Endothelial cell of umbilical vein (primary cell): ENCODE measurements around the gene ADCY7. TPM values are rescaled to one million over a fixed set of nuclear protein-coding genes. Genes with fewer than 3 reads are reported as not detected.

Source experiments
- BruUV-seq: library from RNA; stranded (reverse); fragments of 400-500 nt; replicated peaks from 2 replicates; lab custom pipeline; 2021; lab: Mats Ljungman, UMichigan
- CTCF ChIA-PET: fragments of 300-600, 350-600 bp; sonication (Branson Sonifier 250); formaldehyde crosslinking; loops from one replicate; lab custom pipeline; 2021; ENCODE audit warnings: antibody characterized with exemption, inconsistent platforms; lab: Charles Lee
- POLR2A ChIA-PET: fragments of 300-600, 350-600 bp; sonication (Branson Sonifier 250); formaldehyde crosslinking; loops from one replicate; lab custom pipeline; 2021; ENCODE audit warnings: antibody characterized with exemption, inconsistent platforms; lab: Charles Lee
- DNase-seq: peaks from one replicate; pipeline ENCODE4 v3.0.0-alpha.2; 2011; ENCODE audit warnings: low read depth, low spot score
- FAIRE-seq: peaks from 2 replicates; lab custom pipeline; 2011; peaks lifted over from hg19 to GRCh38; lab: Jason Lieb, UNC
- H2AFZ ChIP-seq: 2 replicates; pipeline ENCODE4 v1.6.0; 2012; ENCODE audit warnings: low read depth, low read length, control low read depth, inconsistent platforms
- H3K27ac ChIP-seq: 2 replicates; pipeline ENCODE4 v1.5.1; 2011; ENCODE audit warnings: low read depth, mild to moderate bottlenecking, control low read depth, low read length, moderate library complexity; ENCODE audit not compliant: insufficient read depth
- H3K27me3 ChIP-seq, 2 experiments: 2 replicates each; pipeline versions ENCODE4 v1.6.0 to v1.6.1; 2011; ENCODE audit warnings: low read length in 2 of 2, mixed read lengths in 1 of 2; ENCODE audit not compliant: control insufficient read depth in 2 of 2, insufficient read depth in 2 of 2
- H3K36me3 ChIP-seq, 2 experiments: 2 replicates in 1 of 2; 3 replicates in 1 of 2; pipeline ENCODE4 v1.5.1; 2011; ENCODE audit warnings: low read length in 2 of 2, mild to moderate bottlenecking in 1 of 2, moderate library complexity in 1 of 2; ENCODE audit not compliant: control insufficient read depth in 2 of 2, insufficient read depth in 2 of 2; ENCODE audit errors: extremely low read depth in 1 of 2
- H3K4me1 ChIP-seq: 3 replicates; pipeline ENCODE4 v1.5.1; 2011; ENCODE audit warnings: mild to moderate bottlenecking, low read length; ENCODE audit not compliant: control insufficient read depth, insufficient read depth; ENCODE audit errors: extremely low read depth
- H3K4me2 ChIP-seq: 2 replicates; pipeline ENCODE4 v1.6.1; 2011; ENCODE audit warnings: low read length, control low read depth, mixed read lengths; ENCODE audit not compliant: insufficient read depth
- H3K4me3 ChIP-seq, 3 experiments: fragments of 200-600 bp in 1 of 3; sonication (generic), shearing (Covaris generic) in 1 of 3; replicated peaks in 1 of 3; 2 replicates each; pipeline ENCODE4 v1.5.1; 2011 to 2016; ENCODE audit warnings: control low read depth in 3 of 3, low read length in 3 of 3, mild to moderate bottlenecking in 2 of 3, inconsistent platforms in 1 of 3, low read depth in 1 of 3, moderate library complexity in 1 of 3; ENCODE audit not compliant: insufficient read depth in 1 of 3
- H3K79me2 ChIP-seq: 2 replicates; pipeline ENCODE4 v1.6.0; 2012; ENCODE audit warnings: low read length, inconsistent platforms; ENCODE audit not compliant: control insufficient read depth, insufficient read depth
- H3K9ac ChIP-seq: replicated peaks from 2 replicates; pipeline ENCODE3; 2011; ENCODE audit warnings: low read length, control low read depth; ENCODE audit not compliant: insufficient read depth; ENCODE audit errors: extremely low read depth
- H3K9me1 ChIP-seq: replicated peaks from 3 replicates; pipeline ENCODE4 v1.6.0; 2011; ENCODE audit warnings: mild to moderate bottlenecking, low read length; ENCODE audit not compliant: control insufficient read depth, insufficient read depth; ENCODE audit errors: extremely low read depth
- H3K9me3 ChIP-seq: replicated peaks from 2 replicates; pipeline ENCODE4 v1.5.1; 2012; ENCODE audit warnings: low read length, inconsistent platforms; ENCODE audit not compliant: control insufficient read depth, insufficient read depth
- H4K20me1 ChIP-seq: replicated peaks from 2 replicates; pipeline ENCODE3; 2011; ENCODE audit warnings: mild to moderate bottlenecking, low read length; ENCODE audit not compliant: control insufficient read depth, insufficient read depth; ENCODE audit errors: extremely low read depth
- EZH2 ChIP-seq: IDR thresholded peaks from 2 replicates; pipeline ENCODE4 v1.6.1; 2012; ENCODE audit warnings: borderline replicate concordance, low read depth, mild to moderate bottlenecking, moderate library complexity, low read length, inconsistent platforms; ENCODE audit not compliant: severe bottlenecking
- FOS ChIP-seq: IDR thresholded peaks from 2 replicates; pipeline ENCODE4 v1.6.1; 2011; ENCODE audit warnings: mild to moderate bottlenecking, low read length, moderate library complexity, borderline replicate concordance; ENCODE audit not compliant: insufficient read depth
- GATA2 ChIP-seq: IDR thresholded peaks from 2 replicates; pipeline ENCODE4 v1.7.0; 2011; ENCODE audit warnings: low read depth, mild to moderate bottlenecking, moderate library complexity, mixed read lengths, low read length; ENCODE audit not compliant: insufficient read length, insufficient read depth
- JUN ChIP-seq: IDR thresholded peaks from 2 replicates; pipeline ENCODE4 v1.6.1; 2011; ENCODE audit warnings: borderline replicate concordance, low read depth; ENCODE audit not compliant: insufficient read length, insufficient read depth
- MAX ChIP-seq: IDR thresholded peaks from 2 replicates; pipeline ENCODE4 v1.6.1; 2011; ENCODE audit not compliant: insufficient read depth, insufficient read length
- MYC ChIP-seq: IDR thresholded peaks from one replicate; pipeline ENCODE4 v1.6.1; 2011; ENCODE audit warnings: mild to moderate bottlenecking, low read depth, low read length
- POLR2A ChIP-seq: IDR thresholded peaks from 2 replicates; pipeline ENCODE4 v1.6.1; 2012; ENCODE audit warnings: low read depth, mild to moderate bottlenecking, control low read depth, low read length
- POLR2AphosphoS5 ChIP-seq: IDR thresholded peaks from 2 replicates; pipeline ENCODE4 v1.6.1; 2012; ENCODE audit warnings: low read depth, mild to moderate bottlenecking, control low read depth, low read length, moderate library complexity; ENCODE audit not compliant: insufficient read depth
- dilution Hi-C: fragments of 300-500 bp; cut with MboI; formaldehyde crosslinking; loops from one replicate; pipeline ENCODE4 v1.15.0; 2019; ENCODE audit warnings: low sequenced_read_pairs; ENCODE audit not compliant: extremely low pct_ligation_motif_present
- intact Hi-C: fragments of 100-400 bp; cut with micrococcal nuclease; formaldehyde crosslinking; loops from one replicate; pipeline ENCODE4 v1.10.0; 2022
- polyA plus RNA-seq, 4 experiments: library from polyadenylated mRNA; depleted of rRNA in 3 of 4; stranded (reverse) in 3 of 4; unstranded in 1 of 4; fragments of >200 nt; gene quantifications; 2 replicates each; pipeline versions ENCODE4 v1.2.1 to v1.2.3, GENCODE V29; 2011 to 2012; ENCODE audit warnings: missing spikeins in 1 of 4
- total RNA-seq: library from RNA; stranded (reverse); gene quantifications from 2 replicates; pipeline ENCODE4 v1.2.3, GENCODE V29; 2021
- TF ChIP-seq, protein P1 (sequence below), 2 donors: IDR thresholded peaks; 1 replicate in 1 of 2; 2 replicates in 1 of 2; pipeline ENCODE4 v1.5.1; 2011; ENCODE audit warnings: low read length in 2 of 2, mild to moderate bottlenecking in 2 of 2, moderate library complexity in 2 of 2, control low read depth in 1 of 2, inconsistent platforms in 1 of 2, low read depth in 1 of 2; ENCODE audit not compliant: insufficient read depth in 1 of 2; ENCODE audit errors: extremely low read depth in 1 of 2

The ADCY7 gene
- total and polyA plus RNA-seq, 2 donors (not counting 3 experiments of a cell fraction or from before 2014, with no cell fraction given), result 3.5 to 9.3 TPM

- Histone ChIP-seq H4K20me1 (no peaks in the 10 kb centered on the region), H3K36me3 (peaks cover 6 to 21% of the 10 kb centered on the region in 2 experiments), H3K4me2 (no peak overlapping the region), H3K27me3 (no peaks in the 10 kb centered on the region), H3K9me1 (no peaks in the 10 kb centered on the region), H3K9ac (no peak overlapping the region), H3K79me2 (no peaks in the 10 kb centered on the region), H2AFZ (no peak overlapping the region), H3K9me3 (no peaks in the 10 kb centered on the region), H3K4me3 (no peak overlapping the region), H3K27ac (no peak overlapping the region), H3K4me1 (peaks cover 7% of the 10 kb centered on the region)
- no peak for FAIRE-seq
- CTCF ChIA-PET, result interaction anchor here (4.0 kb wide), 1 partner anchor 31 kb away, joined by 17 read pairs; no protein-coding TSS in a partner anchor
- intact Hi-C loops (no loop called here), dilution Hi-C loops (no loop called here)
- POLR2A ChIA-PET, result no interaction called here
- TF ChIP-seq GATA2 (no peak), POLR2AphosphoS5 (no peak), POLR2A (no peak), FOS (no peak), MYC (no peak), JUN (no peak), EZH2 (no peak), MAX (no peak)
- TF ChIP-seq, protein P1, sequence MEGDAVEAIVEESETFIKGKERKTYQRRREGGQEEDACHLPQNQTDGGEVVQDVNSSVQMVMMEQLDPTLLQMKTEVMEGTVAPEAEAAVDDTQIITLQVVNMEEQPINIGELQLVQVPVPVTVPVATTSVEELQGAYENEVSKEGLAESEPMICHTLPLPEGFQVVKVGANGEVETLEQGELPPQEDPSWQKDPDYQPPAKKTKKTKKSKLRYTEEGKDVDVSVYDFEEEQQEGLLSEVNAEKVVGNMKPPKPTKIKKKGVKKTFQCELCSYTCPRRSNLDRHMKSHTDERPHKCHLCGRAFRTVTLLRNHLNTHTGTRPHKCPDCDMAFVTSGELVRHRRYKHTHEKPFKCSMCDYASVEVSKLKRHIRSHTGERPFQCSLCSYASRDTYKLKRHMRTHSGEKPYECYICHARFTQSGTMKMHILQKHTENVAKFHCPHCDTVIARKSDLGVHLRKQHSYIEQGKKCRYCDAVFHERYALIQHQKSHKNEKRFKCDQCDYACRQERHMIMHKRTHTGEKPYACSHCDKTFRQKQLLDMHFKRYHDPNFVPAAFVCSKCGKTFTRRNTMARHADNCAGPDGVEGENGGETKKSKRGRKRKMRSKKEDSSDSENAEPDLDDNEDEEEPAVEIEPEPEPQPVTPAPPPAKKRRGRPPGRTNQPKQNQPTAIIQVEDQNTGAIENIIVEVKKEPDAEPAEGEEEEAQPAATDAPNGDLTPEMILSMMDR (IDR thresholded peaks at IDR 0.05; ENCODE audit: extremely low read depth in 1 of 2, insufficient read depth in 1 of 2, low read depth in 1 of 2, low read length in 2 of 2), result no peak
- BruUV-seq, result no TSS peak
- no peak for DNase-seq
Observed at GRCh38 chr16:50324345-50324744, 58.0 kb downstream of the ADCY7 start.
